CMK (cell line): ENCODE results near the gene SLC2A3.
"Not testable (repeated sequence)": the region's sequence is repeated elsewhere in the genome, so short reads cannot be mapped to it uniquely, and the experiment has no call there.

Source experiments
- DNase-seq: peaks from one replicate; pipeline ENCODE4 v3.0.0-alpha.2; 2010; ENCODE audit warnings: low read depth

The SLC2A3 gene

GRCh38 chr12:7935590-7936581 is at the start of gene SLC2A3:
SLC2A3 (minus strand) TSS chr12:7936187; CDS start chr12:7936034, 153 bp downstream.
- DNase-seq, result peak; percentile 87

GRCh38 chr12:7984900-7985299 is 48.9 kb upstream of the SLC2A3 start:
- no peak for DNase-seq

GRCh38 chr12:7983460-7983859 is 47.5 kb upstream of the SLC2A3 start:
- not testable (repeated sequence) for DNase-seq

GRCh38 chr12:7983019-7983418 is 47.0 kb upstream of the SLC2A3 start:
- not testable (repeated sequence) for DNase-seq

GRCh38 chr12:7982332-7982735 is 46.3 kb upstream of the SLC2A3 start:
- not testable (repeated sequence) for DNase-seq

- no peak for DNase-seq
These were observed 45.5 kb upstream of the SLC2A3 start for GRCh38 chr12:7981446-7981845.

- DNase-seq, result not testable (repeated sequence)
These were observed 41.6 kb upstream of the SLC2A3 start for GRCh38 chr12:7977351-7978124.

- no peak for DNase-seq
These were observed 37.5 kb upstream of the SLC2A3 start for GRCh38 chr12:7973457-7973825.

- DNase-seq, result no peak
These were observed 36.9 kb upstream of the SLC2A3 start for GRCh38 chr12:7972734-7973456.

- not testable (repeated sequence) for DNase-seq
These were observed 36.3 kb upstream of the SLC2A3 start for GRCh38 chr12:7972269-7972668.

GRCh38 chr12:7971765-7972164 is 35.8 kb upstream of the SLC2A3 start:
- not testable (repeated sequence) for DNase-seq

- DNase-seq, result peak; percentile 93
These were observed 34.7 kb upstream of the SLC2A3 start for GRCh38 chr12:7970475-7971252.

GRCh38 chr12:7966563-7966962 is 30.6 kb upstream of the SLC2A3 start:
- DNase-seq, result no peak

GRCh38 chr12:7964669-7965068 is 28.7 kb upstream of the SLC2A3 start:
- not testable (repeated sequence) for DNase-seq

- no peak for DNase-seq
These were observed 25.6 kb upstream of the SLC2A3 start for GRCh38 chr12:7961395-7962178.

GRCh38 chr12:7959701-7960121 is 23.7 kb upstream of the SLC2A3 start:
- peak; percentile 89 for DNase-seq

- no peak for DNase-seq
These were observed 23.3 kb upstream of the SLC2A3 start for GRCh38 chr12:7959278-7959677.

- DNase-seq, result not testable (repeated sequence)
These were observed 18.9 kb upstream of the SLC2A3 start for GRCh38 chr12:7954877-7955276.

GRCh38 chr12:7954418-7954817 is 18.4 kb upstream of the SLC2A3 start:
- not testable (repeated sequence) for DNase-seq

- DNase-seq, result not testable (repeated sequence)
These were observed 17.9 kb upstream of the SLC2A3 start for GRCh38 chr12:7953912-7954311.
